ENCODE measurements around the gene GTF2A1. TPM values are rescaled to one million over a fixed set of nuclear protein-coding genes. Genes with fewer than 3 reads are reported as not detected.
A peak's percentile ranks its signal among the peaks of the same experiment; 100 is the strongest.

Gene GTF2A1
- total RNA-seq, 1 donor from 2014 or later, result 43.4 TPM

- peak overlapping the region; percentile 66 for H3K27ac Mint-ChIP-seq
- intact Hi-C loops (cut with micrococcal nuclease), result no loop called here
- DNase-seq, result peak; percentile 73
- H3K4me1 Mint-ChIP-seq, result peaks cover 42% of the 10 kb centered on the region
- peak overlapping the region; percentile 76 for H3K4me3 Mint-ChIP-seq
- peaks cover 59% of the 10 kb centered on the region for H3K36me3 Mint-ChIP-seq (ENCODE audit: low read depth)
- no peaks in the 10 kb centered on the region for H3K9me3 Mint-ChIP-seq
- H3K27me3 Mint-ChIP-seq, result no peaks in the 10 kb centered on the region
Observed at GRCh38 chr14:81192594-81192993, 28.2 kb downstream of the GTF2A1 start.

GRCh38 chr14:81187832-81188522 is 32.8 kb downstream of the GTF2A1 start:
- H3K36me3 Mint-ChIP-seq (ENCODE audit: low read depth), result peaks cover 57% of the 10 kb centered on the region
- no peak for DNase-seq
- peaks cover 41% of the 10 kb centered on the region for H3K4me1 Mint-ChIP-seq
- intact Hi-C loops (cut with micrococcal nuclease), result no loop called here
- peaks cover 3% of the 10 kb centered on the region for H3K9me3 Mint-ChIP-seq
- no peak overlapping the region for H3K27ac Mint-ChIP-seq
- H3K27me3 Mint-ChIP-seq, result no peaks in the 10 kb centered on the region
- H3K4me3 Mint-ChIP-seq, result peak overlapping the region; percentile 36

- H3K4me3 Mint-ChIP-seq, result no peak overlapping the region
- H3K27ac Mint-ChIP-seq, result no peak overlapping the region
- H3K9me3 Mint-ChIP-seq, result no peaks in the 10 kb centered on the region
- H3K36me3 Mint-ChIP-seq (ENCODE audit: low read depth), result peaks cover 38% of the 10 kb centered on the region
- DNase-seq, result no peak
- intact Hi-C loops (cut with micrococcal nuclease), result no loop called here
- H3K27me3 Mint-ChIP-seq, result no peaks in the 10 kb centered on the region
- H3K4me1 Mint-ChIP-seq, result peaks cover 23% of the 10 kb centered on the region
Observed at GRCh38 chr14:81179631-81180030, 41.1 kb downstream of the GTF2A1 start.

- intact Hi-C loops (cut with micrococcal nuclease), result no loop called here
- Mint-ChIP-seq H3K4me3 (no peak overlapping the region), H3K36me3 (ENCODE audit: low read depth) (peaks cover 31% of the 10 kb centered on the region), H3K4me1 (peaks cover 18% of the 10 kb centered on the region), H3K27ac (no peak overlapping the region), H3K9me3 (no peaks in the 10 kb centered on the region), H3K27me3 (no peaks in the 10 kb centered on the region)
- no peak for DNase-seq
Observed at GRCh38 chr14:81178063-81178462, 42.7 kb downstream of the GTF2A1 start.

GRCh38 chr14:81177225-81177624 is 43.5 kb downstream of the GTF2A1 start:
- H3K36me3 Mint-ChIP-seq (ENCODE audit: low read depth), result peaks cover 26% of the 10 kb centered on the region
- H3K27ac Mint-ChIP-seq, result no peak overlapping the region
- no peak overlapping the region for H3K4me3 Mint-ChIP-seq
- intact Hi-C loops (cut with micrococcal nuclease), result no loop called here
- no peak for DNase-seq
- H3K27me3 Mint-ChIP-seq, result no peaks in the 10 kb centered on the region
- no peaks in the 10 kb centered on the region for H3K9me3 Mint-ChIP-seq
- H3K4me1 Mint-ChIP-seq, result peaks cover 15% of the 10 kb centered on the region

GRCh38 chr14:81176241-81176640 is 44.5 kb downstream of the GTF2A1 start:
- intact Hi-C loops (cut with micrococcal nuclease), result no loop called here
- Mint-ChIP-seq H3K27ac (no peak overlapping the region), H3K4me1 (peaks cover 19% of the 10 kb centered on the region), H3K4me3 (no peak overlapping the region), H3K36me3 (ENCODE audit: low read depth) (peaks cover 18% of the 10 kb centered on the region), H3K9me3 (no peaks in the 10 kb centered on the region), H3K27me3 (no peaks in the 10 kb centered on the region)
- no peak for DNase-seq

GRCh38 chr14:81172881-81173280 is 47.9 kb downstream of the GTF2A1 start:
- Mint-ChIP-seq H3K4me1 (peaks cover 42% of the 10 kb centered on the region), H3K27ac (no peak overlapping the region), H3K27me3 (no peaks in the 10 kb centered on the region)

GRCh38 chr14:81172353-81172752 is 48.4 kb downstream of the GTF2A1 start:
- Mint-ChIP-seq H3K27ac (no peak overlapping the region), H3K27me3 (no peaks in the 10 kb centered on the region), H3K9me3 (no peaks in the 10 kb centered on the region), H3K4me3 (no peak overlapping the region), H3K36me3 (ENCODE audit: low read depth) (peaks cover 2% of the 10 kb centered on the region), H3K4me1 (peaks cover 41% of the 10 kb centered on the region)
- DNase-seq, result no peak
- intact Hi-C loops (cut with micrococcal nuclease), result no loop called here

More at GRCh38 chr14:81172881-81173280, 47.9 kb downstream of the GTF2A1 start:
- Mint-ChIP-seq H3K36me3 (ENCODE audit: low read depth) (peaks cover 2% of the 10 kb centered on the region), H3K4me3 (no peak overlapping the region), H3K9me3 (no peaks in the 10 kb centered on the region)
- intact Hi-C loops (cut with micrococcal nuclease), result no loop called here
- no peak for DNase-seq

- Mint-ChIP-seq H3K4me1 (peaks cover 39% of the 10 kb centered on the region), H3K4me3 (peak overlapping the region; percentile 96)
Observed at GRCh38 chr14:81170829-81171195, 49.9 kb downstream of the GTF2A1 start.

GRCh38 chr14:81170104-81170828 is 50.5 kb downstream of the GTF2A1 start:
- no peaks in the 10 kb centered on the region for H3K27me3 Mint-ChIP-seq
- peak overlapping the region; percentile 99 for H3K27ac Mint-ChIP-seq
- H3K36me3 Mint-ChIP-seq (ENCODE audit: low read depth), result peaks cover 2% of the 10 kb centered on the region
- peak overlapping the region; percentile 96 for H3K4me3 Mint-ChIP-seq
- peaks cover 40% of the 10 kb centered on the region for H3K4me1 Mint-ChIP-seq
- peak; percentile 96 for DNase-seq
- no peaks in the 10 kb centered on the region for H3K9me3 Mint-ChIP-seq
- intact Hi-C loops (cut with micrococcal nuclease), result loop anchor here (1.0 kb wide), 4 partner anchors 49 to 229 kb away; partner anchors contain the start of gene CEP128

More at GRCh38 chr14:81170829-81171195, 49.9 kb downstream of the GTF2A1 start:
- intact Hi-C loops (cut with micrococcal nuclease), result loop anchor here (1.0 kb wide), 4 partner anchors 48 to 230 kb away; partner anchors contain the start of gene CEP128
- Mint-ChIP-seq H3K36me3 (ENCODE audit: low read depth) (peaks cover 2% of the 10 kb centered on the region), H3K9me3 (no peaks in the 10 kb centered on the region), H3K27ac (peak overlapping the region; percentile 99), H3K27me3 (no peaks in the 10 kb centered on the region)
- DNase-seq, result no peak

- DNase-seq, result no peak
- intact Hi-C loops (cut with micrococcal nuclease), result loop anchor here (1.0 kb wide), 4 partner anchors 50 to 228 kb away; partner anchors contain the start of gene CEP128
- Mint-ChIP-seq H3K27ac (peak overlapping the region; percentile 99), H3K4me1 (peaks cover 44% of the 10 kb centered on the region), H3K9me3 (no peaks in the 10 kb centered on the region), H3K4me3 (peak overlapping the region; percentile 96), H3K36me3 (ENCODE audit: low read depth) (peaks cover 2% of the 10 kb centered on the region), H3K27me3 (no peaks in the 10 kb centered on the region)
Observed at GRCh38 chr14:81169711-81170103, 51.1 kb downstream of the GTF2A1 start.

- H3K27ac Mint-ChIP-seq, result peak overlapping the region; percentile 99
- intact Hi-C loops (cut with micrococcal nuclease), result no loop called here
- peak overlapping the region; percentile 96 for H3K4me3 Mint-ChIP-seq
- no peaks in the 10 kb centered on the region for H3K9me3 Mint-ChIP-seq
- no peak for DNase-seq
- H3K36me3 Mint-ChIP-seq (ENCODE audit: low read depth), result peaks cover 1% of the 10 kb centered on the region
- peaks cover 47% of the 10 kb centered on the region for H3K4me1 Mint-ChIP-seq
- no peaks in the 10 kb centered on the region for H3K27me3 Mint-ChIP-seq
Observed at GRCh38 chr14:81169267-81169666, 51.5 kb downstream of the GTF2A1 start.

GRCh38 chr14:81166121-81166520 is 54.6 kb downstream of the GTF2A1 start:
- H3K27ac Mint-ChIP-seq, result no peak overlapping the region
- H3K27me3 Mint-ChIP-seq, result no peaks in the 10 kb centered on the region
- peaks cover 40% of the 10 kb centered on the region for H3K4me1 Mint-ChIP-seq

GRCh38 chr14:81165188-81165587 is 55.6 kb downstream of the GTF2A1 start:
- intact Hi-C loops (cut with micrococcal nuclease), result no loop called here
- peak overlapping the region; percentile 74 for H3K27ac Mint-ChIP-seq
- peaks cover 32% of the 10 kb centered on the region for H3K4me1 Mint-ChIP-seq
- no peaks in the 10 kb centered on the region for H3K36me3 Mint-ChIP-seq (ENCODE audit: low read depth)
- DNase-seq, result no peak
- no peaks in the 10 kb centered on the region for H3K27me3 Mint-ChIP-seq
- no peak overlapping the region for H3K4me3 Mint-ChIP-seq
- no peaks in the 10 kb centered on the region for H3K9me3 Mint-ChIP-seq

More at GRCh38 chr14:81166121-81166520, 54.6 kb downstream of the GTF2A1 start:
- DNase-seq, result no peak
- Mint-ChIP-seq H3K9me3 (no peaks in the 10 kb centered on the region), H3K36me3 (ENCODE audit: low read depth) (no peaks in the 10 kb centered on the region), H3K4me3 (no peak overlapping the region)
- intact Hi-C loops (cut with micrococcal nuclease), result no loop called here
